ENCODE data around the gene C14orf132.

GRCh38 chr14:96090441-96091148, 51.4 kb downstream of the C14orf132 start:
- TF ChIP-seq, protein P1, sequence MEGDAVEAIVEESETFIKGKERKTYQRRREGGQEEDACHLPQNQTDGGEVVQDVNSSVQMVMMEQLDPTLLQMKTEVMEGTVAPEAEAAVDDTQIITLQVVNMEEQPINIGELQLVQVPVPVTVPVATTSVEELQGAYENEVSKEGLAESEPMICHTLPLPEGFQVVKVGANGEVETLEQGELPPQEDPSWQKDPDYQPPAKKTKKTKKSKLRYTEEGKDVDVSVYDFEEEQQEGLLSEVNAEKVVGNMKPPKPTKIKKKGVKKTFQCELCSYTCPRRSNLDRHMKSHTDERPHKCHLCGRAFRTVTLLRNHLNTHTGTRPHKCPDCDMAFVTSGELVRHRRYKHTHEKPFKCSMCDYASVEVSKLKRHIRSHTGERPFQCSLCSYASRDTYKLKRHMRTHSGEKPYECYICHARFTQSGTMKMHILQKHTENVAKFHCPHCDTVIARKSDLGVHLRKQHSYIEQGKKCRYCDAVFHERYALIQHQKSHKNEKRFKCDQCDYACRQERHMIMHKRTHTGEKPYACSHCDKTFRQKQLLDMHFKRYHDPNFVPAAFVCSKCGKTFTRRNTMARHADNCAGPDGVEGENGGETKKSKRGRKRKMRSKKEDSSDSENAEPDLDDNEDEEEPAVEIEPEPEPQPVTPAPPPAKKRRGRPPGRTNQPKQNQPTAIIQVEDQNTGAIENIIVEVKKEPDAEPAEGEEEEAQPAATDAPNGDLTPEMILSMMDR (IDR thresholded peaks at IDR 0.05; ENCODE audit: borderline replicate concordance, extremely low read depth, low read length, poor library complexity, severe bottlenecking): no peak
- no peak for TF ChIP-seq EZH2 (IDR thresholded peaks at IDR 0.05; ENCODE audit: borderline replicate concordance, low read depth, low read length, severe bottlenecking)
